HepG2 (cell line): ENCODE data around the gene IGF2BP1. TPM values are rescaled to one million over a fixed set of nuclear protein-coding genes. Genes with fewer than 3 reads are reported as not detected.

Experiments
- CHCHD3 ChIP-seq: sonication (generic); formaldehyde crosslinking; IDR thresholded peaks from 2 replicates; pipeline ENCODE4 v1.8.0; 2022; ENCODE audit warnings: mild to moderate bottlenecking, missing genetic modification reagents, moderate library complexity
- EHMT2 ChIP-seq: fragments of 200-600 bp; sonication (generic); IDR thresholded peaks from 2 replicates; pipeline ENCODE4 v1.7.0; 2017; ENCODE audit warnings: antibody characterized with exemption, low read depth, low read length, borderline replicate concordance
- EP300 ChIP-seq, 3 experiments: sonication (generic) in 1 of 3; formaldehyde crosslinking in 1 of 3; IDR thresholded peaks; 2 replicates each; pipeline versions ENCODE4 v1.5.1 to v1.6.1; 2011 to 2020; ENCODE audit warnings: low read depth in 2 of 3, low read length in 2 of 3, borderline replicate concordance in 1 of 3, improper control_type of control experiment in 1 of 3, mild to moderate bottlenecking in 1 of 3, missing genetic modification reagents in 1 of 3, moderate library complexity in 1 of 3
- MED1 ChIP-seq: sonication (generic); formaldehyde crosslinking; IDR thresholded peaks from 2 replicates; pipeline ENCODE4 v1.4.0; 2020; ENCODE audit warnings: missing genetic modification reagents
- NFYC ChIP-seq: IDR thresholded peaks from 2 replicates; pipeline ENCODE4 v1.6.1; 2016; ENCODE audit warnings: missing genetic modification reagents, missing compliant biosample characterization
- ZNF83 ChIP-seq: sonication (generic); formaldehyde crosslinking; IDR thresholded peaks from 2 replicates; pipeline ENCODE4 v1.4.0; 2020; ENCODE audit warnings: missing genetic modification reagents, mild to moderate bottlenecking, borderline replicate concordance
- ZZZ3 ChIP-seq: sonication (generic); formaldehyde crosslinking; IDR thresholded peaks from 2 replicates; pipeline ENCODE4 v1.4.0; 2020; ENCODE audit warnings: missing genetic modification reagents, mild to moderate bottlenecking, borderline replicate concordance
- polyA plus RNA-seq, 8 experiments: library from polyadenylated mRNA; depleted of rRNA in 3 of 8; stranded (reverse) in 7 of 8; unstranded in 1 of 8; fragments of >200 nt; fragmentation: Illumina TruSeq in 4 of 8; extraction: Trizol in 4 of 8; gene quantifications; 2 replicates each; pipeline versions ENCODE4 v1.2.1 to v1.2.3, GENCODE V29; 2011 to 2016; ENCODE audit warnings: low read depth in 4 of 8, missing spikeins in 1 of 8, mixed read lengths in 1 of 8; ENCODE audit not compliant: insufficient read depth in 1 of 8
- total RNA-seq, 5 experiments: library from RNA; depleted of rRNA; stranded (reverse); fragments of >200 nt; fragmentation: Illumina TruSeq; extraction: Trizol; gene quantifications; 2 replicates each; pipeline ENCODE4 v1.2.3, GENCODE V29; 2016; ENCODE audit warnings: low read depth in 1 of 5
- TF ChIP-seq, protein P1 (sequence below): sonication (generic); formaldehyde crosslinking; IDR thresholded peaks from 2 replicates; pipeline ENCODE4 v1.4.0; 2020; ENCODE audit warnings: missing genetic modification reagents
- TF ChIP-seq, protein P2 (sequence below): sonication (generic); formaldehyde crosslinking; IDR thresholded peaks from 2 replicates; pipeline ENCODE4 v1.4.0; 2020; ENCODE audit warnings: mild to moderate bottlenecking, low read depth, missing genetic modification reagents
- TF ChIP-seq, protein P3 (sequence below): sonication (generic); formaldehyde crosslinking; IDR thresholded peaks from 2 replicates; pipeline ENCODE4 v1.4.0; 2020; ENCODE audit warnings: missing genetic modification reagents
- TF ChIP-seq, protein P4 (sequence below): sonication (generic); formaldehyde crosslinking; IDR thresholded peaks from 2 replicates; pipeline ENCODE4 v1.5.0; 2020; ENCODE audit warnings: missing genetic modification reagents
- TF ChIP-seq, protein P5 (sequence below): sonication (generic); formaldehyde crosslinking; IDR thresholded peaks from 2 replicates; pipeline ENCODE4 v1.4.0; 2020; ENCODE audit warnings: missing genetic modification reagents, mild to moderate bottlenecking, borderline replicate concordance
- TF ChIP-seq, protein P6 (sequence below): sonication (generic); formaldehyde crosslinking; IDR thresholded peaks from 2 replicates; pipeline ENCODE4 v1.5.0; 2020; ENCODE audit warnings: mild to moderate bottlenecking, missing genetic modification reagents
- TF ChIP-seq, protein P7 (sequence below): sonication (generic); formaldehyde crosslinking; IDR thresholded peaks from 2 replicates; pipeline ENCODE4 v1.4.0; 2020; ENCODE audit warnings: mild to moderate bottlenecking, missing genetic modification reagents

Gene IGF2BP1
- total and polyA plus RNA-seq, 2 of the 13 experiments (the other 11 are each of a cell fraction or from before 2014, with no cell fraction given): 29.7 to 75.1 TPM

DNA sequence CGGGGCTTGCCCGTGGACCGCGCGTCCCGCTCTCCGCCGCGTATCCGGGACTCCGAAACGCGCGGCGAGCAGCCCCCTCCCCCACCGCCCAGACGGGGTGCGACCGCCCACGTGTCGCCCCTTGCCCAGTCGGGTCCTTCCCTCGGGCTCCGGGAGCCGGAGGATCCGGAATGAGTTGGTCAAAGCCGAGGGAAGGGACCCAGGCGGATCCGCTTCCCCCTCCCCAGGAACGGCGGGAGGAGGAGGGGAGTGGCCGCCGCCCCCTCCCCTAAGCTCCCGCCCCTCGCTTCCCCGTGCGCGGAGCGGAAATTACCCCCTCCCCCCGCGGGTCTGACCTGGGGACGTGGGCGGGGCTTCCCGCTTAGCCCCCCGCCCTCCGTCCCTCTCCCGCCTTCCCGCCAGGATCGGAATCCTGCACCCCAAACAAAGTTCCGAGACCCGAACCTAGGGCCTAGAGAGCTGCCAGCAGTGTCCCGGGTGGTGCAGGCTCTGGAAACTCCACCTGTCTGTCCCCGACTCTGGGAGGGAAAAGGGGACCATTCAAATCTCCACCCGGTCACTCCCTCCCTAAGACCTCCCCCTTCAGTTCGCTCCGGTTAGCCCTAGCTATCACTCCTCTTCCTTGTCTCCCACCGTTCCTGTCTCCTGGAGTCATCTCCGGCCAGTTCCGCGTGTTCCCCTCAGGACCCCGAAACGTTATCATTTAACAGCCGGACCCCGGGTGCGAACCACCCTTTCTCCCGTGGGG, 1.0 kb upstream of the IGF2BP1 start (continued):
- TF ChIP-seq, protein P1, sequence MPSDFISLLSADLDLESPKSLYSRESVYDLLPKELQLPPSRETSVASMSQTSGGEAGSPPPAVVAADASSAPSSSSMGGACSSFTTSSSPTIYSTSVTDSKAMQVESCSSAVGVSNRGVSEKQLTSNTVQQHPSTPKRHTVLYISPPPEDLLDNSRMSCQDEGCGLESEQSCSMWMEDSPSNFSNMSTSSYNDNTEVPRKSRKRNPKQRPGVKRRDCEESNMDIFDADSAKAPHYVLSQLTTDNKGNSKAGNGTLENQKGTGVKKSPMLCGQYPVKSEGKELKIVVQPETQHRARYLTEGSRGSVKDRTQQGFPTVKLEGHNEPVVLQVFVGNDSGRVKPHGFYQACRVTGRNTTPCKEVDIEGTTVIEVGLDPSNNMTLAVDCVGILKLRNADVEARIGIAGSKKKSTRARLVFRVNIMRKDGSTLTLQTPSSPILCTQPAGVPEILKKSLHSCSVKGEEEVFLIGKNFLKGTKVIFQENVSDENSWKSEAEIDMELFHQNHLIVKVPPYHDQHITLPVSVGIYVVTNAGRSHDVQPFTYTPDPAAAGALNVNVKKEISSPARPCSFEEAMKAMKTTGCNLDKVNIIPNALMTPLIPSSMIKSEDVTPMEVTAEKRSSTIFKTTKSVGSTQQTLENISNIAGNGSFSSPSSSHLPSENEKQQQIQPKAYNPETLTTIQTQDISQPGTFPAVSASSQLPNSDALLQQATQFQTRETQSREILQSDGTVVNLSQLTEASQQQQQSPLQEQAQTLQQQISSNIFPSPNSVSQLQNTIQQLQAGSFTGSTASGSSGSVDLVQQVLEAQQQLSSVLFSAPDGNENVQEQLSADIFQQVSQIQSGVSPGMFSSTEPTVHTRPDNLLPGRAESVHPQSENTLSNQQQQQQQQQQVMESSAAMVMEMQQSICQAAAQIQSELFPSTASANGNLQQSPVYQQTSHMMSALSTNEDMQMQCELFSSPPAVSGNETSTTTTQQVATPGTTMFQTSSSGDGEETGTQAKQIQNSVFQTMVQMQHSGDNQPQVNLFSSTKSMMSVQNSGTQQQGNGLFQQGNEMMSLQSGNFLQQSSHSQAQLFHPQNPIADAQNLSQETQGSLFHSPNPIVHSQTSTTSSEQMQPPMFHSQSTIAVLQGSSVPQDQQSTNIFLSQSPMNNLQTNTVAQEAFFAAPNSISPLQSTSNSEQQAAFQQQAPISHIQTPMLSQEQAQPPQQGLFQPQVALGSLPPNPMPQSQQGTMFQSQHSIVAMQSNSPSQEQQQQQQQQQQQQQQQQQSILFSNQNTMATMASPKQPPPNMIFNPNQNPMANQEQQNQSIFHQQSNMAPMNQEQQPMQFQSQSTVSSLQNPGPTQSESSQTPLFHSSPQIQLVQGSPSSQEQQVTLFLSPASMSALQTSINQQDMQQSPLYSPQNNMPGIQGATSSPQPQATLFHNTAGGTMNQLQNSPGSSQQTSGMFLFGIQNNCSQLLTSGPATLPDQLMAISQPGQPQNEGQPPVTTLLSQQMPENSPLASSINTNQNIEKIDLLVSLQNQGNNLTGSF (CRISPR knock-in tag): peak; percentile 52; the same call in 1 of the 2 replicates
- TF ChIP-seq, protein P2, sequence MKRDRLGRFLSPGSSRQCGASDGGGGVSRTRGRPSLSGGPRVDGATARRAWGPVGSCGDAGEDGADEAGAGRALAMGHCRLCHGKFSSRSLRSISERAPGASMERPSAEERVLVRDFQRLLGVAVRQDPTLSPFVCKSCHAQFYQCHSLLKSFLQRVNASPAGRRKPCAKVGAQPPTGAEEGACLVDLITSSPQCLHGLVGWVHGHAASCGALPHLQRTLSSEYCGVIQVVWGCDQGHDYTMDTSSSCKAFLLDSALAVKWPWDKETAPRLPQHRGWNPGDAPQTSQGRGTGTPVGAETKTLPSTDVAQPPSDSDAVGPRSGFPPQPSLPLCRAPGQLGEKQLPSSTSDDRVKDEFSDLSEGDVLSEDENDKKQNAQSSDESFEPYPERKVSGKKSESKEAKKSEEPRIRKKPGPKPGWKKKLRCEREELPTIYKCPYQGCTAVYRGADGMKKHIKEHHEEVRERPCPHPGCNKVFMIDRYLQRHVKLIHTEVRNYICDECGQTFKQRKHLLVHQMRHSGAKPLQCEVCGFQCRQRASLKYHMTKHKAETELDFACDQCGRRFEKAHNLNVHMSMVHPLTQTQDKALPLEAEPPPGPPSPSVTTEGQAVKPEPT (CRISPR knock-in tag): no peak; the same call in 1 of the 2 replicates
- TF ChIP-seq CHCHD3 (CRISPR knock-in tag): 0 out of 2 replicates have a peak, but pooled peaks have one; percentile 51
- TF ChIP-seq, protein P3, sequence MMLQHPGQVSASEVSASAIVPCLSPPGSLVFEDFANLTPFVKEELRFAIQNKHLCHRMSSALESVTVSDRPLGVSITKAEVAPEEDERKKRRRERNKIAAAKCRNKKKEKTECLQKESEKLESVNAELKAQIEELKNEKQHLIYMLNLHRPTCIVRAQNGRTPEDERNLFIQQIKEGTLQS: peak; percentile 67
- TF ChIP-seq NFYC (CRISPR knock-in tag): peak; percentile 68
- TF ChIP-seq, protein P4, sequence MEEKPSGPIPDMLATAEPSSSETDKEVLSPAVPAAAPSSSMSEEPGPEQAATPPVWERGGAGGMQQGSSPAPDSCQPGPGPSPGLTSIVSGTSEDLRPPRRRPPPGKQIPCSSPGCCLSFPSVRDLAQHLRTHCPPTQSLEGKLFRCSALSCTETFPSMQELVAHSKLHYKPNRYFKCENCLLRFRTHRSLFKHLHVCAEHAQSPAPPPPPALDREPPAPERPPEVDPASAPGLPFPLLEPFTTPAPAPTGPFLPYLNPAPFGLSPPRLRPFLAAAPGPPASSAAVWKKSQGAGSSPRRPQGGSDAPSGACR (CRISPR knock-in tag): peak; percentile 99
- TF ChIP-seq MED1 (CRISPR knock-in tag): peak; percentile 80
- TF ChIP-seq, protein P5, sequence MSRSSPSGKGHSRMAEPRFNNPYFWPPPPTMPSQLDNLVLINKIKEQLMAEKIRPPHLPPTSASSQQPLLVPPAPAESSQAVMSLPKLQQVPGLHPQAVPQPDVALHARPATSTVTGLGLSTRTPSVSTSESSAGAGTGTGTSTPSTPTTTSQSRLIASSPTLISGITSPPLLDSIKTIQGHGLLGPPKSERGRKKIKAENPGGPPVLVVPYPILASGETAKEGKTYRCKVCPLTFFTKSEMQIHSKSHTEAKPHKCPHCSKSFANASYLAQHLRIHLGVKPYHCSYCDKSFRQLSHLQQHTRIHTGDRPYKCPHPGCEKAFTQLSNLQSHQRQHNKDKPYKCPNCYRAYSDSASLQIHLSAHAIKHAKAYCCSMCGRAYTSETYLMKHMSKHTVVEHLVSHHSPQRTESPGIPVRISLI (CRISPR knock-in tag): peak; percentile 76
- no peak for TF ChIP-seq ZNF83 (CRISPR knock-in tag)
- TF ChIP-seq, protein P6, sequence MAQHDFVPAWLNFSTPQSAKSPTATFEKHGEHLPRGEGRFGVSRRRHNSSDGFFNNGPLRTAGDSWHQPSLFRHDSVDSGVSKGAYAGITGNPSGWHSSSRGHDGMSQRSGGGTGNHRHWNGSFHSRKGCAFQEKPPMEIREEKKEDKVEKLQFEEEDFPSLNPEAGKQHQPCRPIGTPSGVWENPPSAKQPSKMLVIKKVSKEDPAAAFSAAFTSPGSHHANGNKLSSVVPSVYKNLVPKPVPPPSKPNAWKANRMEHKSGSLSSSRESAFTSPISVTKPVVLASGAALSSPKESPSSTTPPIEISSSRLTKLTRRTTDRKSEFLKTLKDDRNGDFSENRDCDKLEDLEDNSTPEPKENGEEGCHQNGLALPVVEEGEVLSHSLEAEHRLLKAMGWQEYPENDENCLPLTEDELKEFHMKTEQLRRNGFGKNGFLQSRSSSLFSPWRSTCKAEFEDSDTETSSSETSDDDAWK (CRISPR knock-in tag): no peak
- peak in 1 of 2 experiments; percentile 63; a peak in 3 of 4 replicates for TF ChIP-seq EP300 (IDR thresholded peaks at IDR 0.05; ENCODE audit: low read depth in 2 of 2, low read length in 2 of 2)
- TF ChIP-seq EP300 (CRISPR knock-in tag; IDR thresholded peaks at IDR 0.05; ENCODE audit: borderline replicate concordance): 0 out of 2 replicates have a peak, but pooled peaks have one; percentile 13
- no peak for TF ChIP-seq EHMT2
- TF ChIP-seq, protein P7, sequence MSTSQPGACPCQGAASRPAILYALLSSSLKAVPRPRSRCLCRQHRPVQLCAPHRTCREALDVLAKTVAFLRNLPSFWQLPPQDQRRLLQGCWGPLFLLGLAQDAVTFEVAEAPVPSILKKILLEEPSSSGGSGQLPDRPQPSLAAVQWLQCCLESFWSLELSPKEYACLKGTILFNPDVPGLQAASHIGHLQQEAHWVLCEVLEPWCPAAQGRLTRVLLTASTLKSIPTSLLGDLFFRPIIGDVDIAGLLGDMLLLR (CRISPR knock-in tag): peak; percentile 85; the same call in 1 of the 2 replicates
- TF ChIP-seq ZZZ3 (CRISPR knock-in tag): no peak
